ENCODE measurements around the gene SDF4.

DNA sequence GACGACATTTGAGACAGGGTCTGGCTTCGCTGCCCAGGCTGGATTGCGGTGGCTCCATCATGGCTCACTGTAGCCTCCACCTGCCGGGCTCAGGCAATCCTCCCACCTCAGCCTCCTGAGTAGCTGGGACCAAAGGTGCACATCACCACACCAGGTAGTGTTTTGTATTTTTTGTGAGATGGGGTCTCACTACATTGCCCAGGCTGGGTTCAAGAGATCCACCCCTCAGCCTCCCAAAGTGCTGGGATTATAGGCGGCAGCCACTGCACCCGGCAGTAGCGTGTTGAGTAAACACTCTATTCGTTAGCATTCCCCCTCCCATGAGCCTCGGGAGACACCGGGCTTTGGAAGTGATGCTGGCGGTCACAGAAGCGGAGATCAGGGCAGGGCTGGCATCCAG, 21.5 kb upstream of the SDF4 start:
- TF ChIP-seq, protein P1, sequence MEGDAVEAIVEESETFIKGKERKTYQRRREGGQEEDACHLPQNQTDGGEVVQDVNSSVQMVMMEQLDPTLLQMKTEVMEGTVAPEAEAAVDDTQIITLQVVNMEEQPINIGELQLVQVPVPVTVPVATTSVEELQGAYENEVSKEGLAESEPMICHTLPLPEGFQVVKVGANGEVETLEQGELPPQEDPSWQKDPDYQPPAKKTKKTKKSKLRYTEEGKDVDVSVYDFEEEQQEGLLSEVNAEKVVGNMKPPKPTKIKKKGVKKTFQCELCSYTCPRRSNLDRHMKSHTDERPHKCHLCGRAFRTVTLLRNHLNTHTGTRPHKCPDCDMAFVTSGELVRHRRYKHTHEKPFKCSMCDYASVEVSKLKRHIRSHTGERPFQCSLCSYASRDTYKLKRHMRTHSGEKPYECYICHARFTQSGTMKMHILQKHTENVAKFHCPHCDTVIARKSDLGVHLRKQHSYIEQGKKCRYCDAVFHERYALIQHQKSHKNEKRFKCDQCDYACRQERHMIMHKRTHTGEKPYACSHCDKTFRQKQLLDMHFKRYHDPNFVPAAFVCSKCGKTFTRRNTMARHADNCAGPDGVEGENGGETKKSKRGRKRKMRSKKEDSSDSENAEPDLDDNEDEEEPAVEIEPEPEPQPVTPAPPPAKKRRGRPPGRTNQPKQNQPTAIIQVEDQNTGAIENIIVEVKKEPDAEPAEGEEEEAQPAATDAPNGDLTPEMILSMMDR (IDR thresholded peaks at IDR 0.05), result no peak
- no peak for TF ChIP-seq POLR2A (IDR thresholded peaks at IDR 0.05)
